ENCODE data around the gene RPS15. TPM values are rescaled to one million over a fixed set of nuclear protein-coding genes. Genes with fewer than 3 reads are reported as not detected.

RPS15 gene
- total RNA-seq, 1 donor from 2014 or later, result 1,175 TPM

DNA sequence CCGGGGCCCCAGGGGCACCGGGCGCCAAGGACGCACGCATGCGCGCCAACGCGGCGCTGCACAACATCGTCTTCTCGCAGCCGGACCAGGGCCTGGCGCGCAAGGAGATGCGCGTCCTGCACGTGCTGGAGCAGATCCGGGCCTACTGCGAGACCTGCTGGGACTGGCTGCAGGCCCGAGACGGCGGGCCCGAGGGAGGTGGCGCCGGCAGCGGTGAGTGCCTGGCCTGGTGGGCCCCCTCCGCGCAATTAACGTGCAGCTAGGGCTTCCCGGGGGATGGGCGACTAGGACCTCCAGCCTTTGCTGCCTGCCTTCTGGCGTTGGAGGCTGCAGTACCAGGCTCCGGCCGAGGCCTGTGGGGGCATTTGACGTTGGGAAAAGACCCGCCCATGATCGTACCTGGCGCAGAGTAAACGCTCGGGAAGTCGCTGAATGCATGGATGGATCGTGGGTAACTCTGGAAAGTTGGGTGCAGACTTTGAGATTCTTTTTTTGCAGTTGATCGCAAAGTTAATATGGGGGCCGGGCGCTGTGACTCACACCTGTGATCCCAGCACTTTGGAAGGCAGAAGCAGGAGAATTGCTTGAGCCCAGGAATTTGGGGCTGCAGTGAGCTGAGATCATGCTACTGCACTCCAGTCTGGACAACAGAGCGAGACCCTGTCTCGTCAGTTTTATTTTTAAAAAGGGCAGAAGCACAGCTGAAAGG lies 19.0 kb downstream of the RPS15 start:
- H3K9me3 Mint-ChIP-seq (ENCODE audit: unreplicated experiment), result no peaks in the 10 kb centered on the region
- no peaks in the 10 kb centered on the region for H3K4me1 Mint-ChIP-seq (ENCODE audit: unreplicated experiment)
- no peaks in the 10 kb centered on the region for H3K36me3 Mint-ChIP-seq (ENCODE audit: low read depth, unreplicated experiment)
- H3K4me3 Mint-ChIP-seq (ENCODE audit: unreplicated experiment), result peak overlapping the region; percentile 15
- DNase-seq (ENCODE audit: low spot score), result no peak
- H3K27me3 Mint-ChIP-seq (ENCODE audit: unreplicated experiment), result peaks cover 14% of the 10 kb centered on the region
- H3K27ac Mint-ChIP-seq (ENCODE audit: unreplicated experiment), result peak overlapping the region; percentile 24
- no peak for TF ChIP-seq CTCF (IDR thresholded peaks at IDR 0.05; ENCODE audit: unreplicated experiment)

DNA sequence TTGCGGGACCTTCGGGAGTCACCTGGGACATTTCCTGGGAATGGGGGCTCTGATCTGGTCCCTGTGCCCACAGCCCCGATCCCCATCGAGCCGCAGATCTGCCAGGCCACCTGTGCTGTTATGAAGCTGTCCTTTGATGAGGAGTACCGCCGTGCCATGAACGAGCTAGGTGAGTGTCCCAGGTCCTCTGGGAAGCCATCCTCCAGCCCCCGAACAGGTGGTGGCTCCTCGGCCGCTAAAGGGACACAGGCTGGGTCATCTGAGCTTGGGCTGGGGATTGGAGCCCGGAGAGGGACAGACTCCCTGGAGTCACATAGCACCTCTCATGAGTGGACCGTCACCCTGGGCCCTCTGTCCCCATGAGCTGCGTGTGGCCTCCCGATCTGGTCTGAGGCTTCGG lies 19.7 kb downstream of the RPS15 start:
- no peak overlapping the region for H3K27ac Mint-ChIP-seq (ENCODE audit: unreplicated experiment)
- H3K36me3 Mint-ChIP-seq (ENCODE audit: low read depth, unreplicated experiment), result no peaks in the 10 kb centered on the region
- DNase-seq (ENCODE audit: low spot score), result no peak
- no peaks in the 10 kb centered on the region for H3K9me3 Mint-ChIP-seq (ENCODE audit: unreplicated experiment)
- TF ChIP-seq CTCF (IDR thresholded peaks at IDR 0.05; ENCODE audit: unreplicated experiment), result no peak
- H3K27me3 Mint-ChIP-seq (ENCODE audit: unreplicated experiment), result peaks cover 14% of the 10 kb centered on the region
- no peaks in the 10 kb centered on the region for H3K4me1 Mint-ChIP-seq (ENCODE audit: unreplicated experiment)
- no peak overlapping the region for H3K4me3 Mint-ChIP-seq (ENCODE audit: unreplicated experiment)

GRCh38 chr19:1459479-1459878 lies 21.3 kb downstream of the RPS15 start:
- TF ChIP-seq CTCF (IDR thresholded peaks at IDR 0.05; ENCODE audit: unreplicated experiment), result no peak
- Mint-ChIP-seq H3K27ac (ENCODE audit: unreplicated experiment) (no peak overlapping the region), H3K36me3 (ENCODE audit: low read depth, unreplicated experiment) (no peaks in the 10 kb centered on the region), H3K4me1 (ENCODE audit: unreplicated experiment) (no peaks in the 10 kb centered on the region), H3K27me3 (ENCODE audit: unreplicated experiment) (peaks cover 14% of the 10 kb centered on the region), H3K9me3 (ENCODE audit: unreplicated experiment) (no peaks in the 10 kb centered on the region), H3K4me3 (ENCODE audit: unreplicated experiment) (no peak overlapping the region)
- DNase-seq (ENCODE audit: low spot score), result no peak

GRCh38 chr19:1460033-1460995 lies 22.1 kb downstream of the RPS15 start:
- no peaks in the 10 kb centered on the region for H3K4me1 Mint-ChIP-seq (ENCODE audit: unreplicated experiment)
- DNase-seq (ENCODE audit: low spot score), result no peak
- H3K27ac Mint-ChIP-seq (ENCODE audit: unreplicated experiment), result no peak overlapping the region
- TF ChIP-seq CTCF (IDR thresholded peaks at IDR 0.05; ENCODE audit: unreplicated experiment), result no peak
- no peak overlapping the region for H3K4me3 Mint-ChIP-seq (ENCODE audit: unreplicated experiment)
- no peaks in the 10 kb centered on the region for H3K36me3 Mint-ChIP-seq (ENCODE audit: low read depth, unreplicated experiment)
- peaks cover 15% of the 10 kb centered on the region for H3K27me3 Mint-ChIP-seq (ENCODE audit: unreplicated experiment)
- no peaks in the 10 kb centered on the region for H3K9me3 Mint-ChIP-seq (ENCODE audit: unreplicated experiment)

DNA sequence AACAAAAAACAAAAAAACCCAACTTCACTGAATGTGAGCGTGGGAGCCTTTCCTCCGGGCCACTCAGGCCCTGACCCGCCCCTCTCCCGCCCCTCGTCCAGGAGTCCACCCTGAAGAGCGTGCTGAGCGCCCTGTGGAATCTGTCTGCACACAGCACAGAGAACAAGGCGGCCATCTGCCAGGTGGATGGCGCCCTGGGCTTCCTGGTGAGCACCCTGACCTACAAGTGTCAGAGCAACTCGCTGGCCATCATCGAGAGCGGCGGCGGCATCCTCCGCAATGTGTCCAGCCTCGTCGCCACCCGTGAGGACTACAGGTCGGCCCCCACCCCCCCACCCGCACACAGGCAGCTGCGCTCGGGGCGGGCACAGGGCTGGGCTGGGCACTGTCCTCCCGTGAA lies 23.7 kb downstream of the RPS15 start:
- no peaks in the 10 kb centered on the region for H3K36me3 Mint-ChIP-seq (ENCODE audit: low read depth, unreplicated experiment)
- H3K4me3 Mint-ChIP-seq (ENCODE audit: unreplicated experiment), result no peak overlapping the region
- TF ChIP-seq CTCF (IDR thresholded peaks at IDR 0.05; ENCODE audit: unreplicated experiment), result no peak
- H3K27ac Mint-ChIP-seq (ENCODE audit: unreplicated experiment), result no peak overlapping the region
- DNase-seq (ENCODE audit: low spot score), result no peak
- H3K27me3 Mint-ChIP-seq (ENCODE audit: unreplicated experiment), result peaks cover 12% of the 10 kb centered on the region
- no peaks in the 10 kb centered on the region for H3K9me3 Mint-ChIP-seq (ENCODE audit: unreplicated experiment)
- H3K4me1 Mint-ChIP-seq (ENCODE audit: unreplicated experiment), result no peaks in the 10 kb centered on the region
